Tibial nerve (tissue), 4 donors: ENCODE results near the gene NDFIP1. TPM values are rescaled to one million over a fixed set of nuclear protein-coding genes. Genes with fewer than 3 reads are reported as not detected.
"Not testable (repeated sequence)": the region's sequence is repeated elsewhere in the genome, so short reads cannot be mapped to it uniquely, and the experiment has no call there.

ENCODE experiments used
- DNase-seq, 2 donors: peaks; one replicate each; pipeline ENCODE4 v3.0.0-alpha.2; 2019; ENCODE audit warnings: low spot score in 2 of 2
- H3K27ac ChIP-seq, 4 donors: fragments of 200-600 bp; sonication (generic) in 3 of 4; one replicate each; pipeline ENCODE4 v1.5.1; 2017 to 2019; ENCODE audit warnings: mild to moderate bottlenecking in 1 of 4
- H3K27me3 ChIP-seq, 2 donors: fragments of 200-600 bp; sonication (generic) in 1 of 2; one replicate each; pipeline versions ENCODE4 v1.5.1 to v1.6.0; 2017 to 2019
- H3K36me3 ChIP-seq, 3 donors: fragments of 200-600 bp; sonication (generic); one replicate each; pipeline ENCODE4 v1.5.1; 2018 to 2019
- H3K4me1 ChIP-seq, 4 donors: fragments of 200-600 bp; sonication (generic) in 3 of 4; one replicate each; pipeline ENCODE4 v1.5.1; 2017 to 2019
- H3K4me3 ChIP-seq, 4 donors: fragments of 200-600 bp; sonication (generic) in 3 of 4; one replicate each; pipeline ENCODE4 v1.5.1; 2017 to 2019; ENCODE audit warnings: mild to moderate bottlenecking in 1 of 4, moderate library complexity in 1 of 4
- H3K9me3 ChIP-seq, 4 donors: fragments of 200-600 bp; sonication (generic) in 3 of 4; one replicate each; pipeline ENCODE4 v1.5.1; 2017 to 2019
- EP300 ChIP-seq, 2 donors: sonication (generic); formaldehyde crosslinking; IDR thresholded peaks; one replicate each; pipeline ENCODE4 v1.6.1; 2017; ENCODE audit warnings: antibody characterized with exemption in 2 of 2, mild to moderate bottlenecking in 1 of 2
- POLR2A ChIP-seq, 2 donors: fragments of 450-650 bp; IDR thresholded peaks; one replicate each; pipeline ENCODE4 v1.6.1; 2017; ENCODE audit warnings: antibody characterized with exemption in 2 of 2, mild to moderate bottlenecking in 2 of 2, moderate library complexity in 2 of 2
- WGBS, 2 donors: methylation state at CpG; one replicate each; pipeline ENCODE4 v1.1.5; 2018; 5-methylcytosine and 5-hydroxymethylcytosine counted together
- total RNA-seq, 4 donors: library from RNA; depleted of rRNA; stranded (reverse); fragments of >200 nt; gene quantifications; one replicate each; pipeline ENCODE4 v1.1.0, GENCODE V29; 2016
- TF ChIP-seq, protein P1 (sequence below), 5 experiments: fragments of 200-600 bp in 3 of 5; fragments of 450-650 bp in 2 of 5; sonication (generic) in 3 of 5; IDR thresholded peaks; one replicate each; pipeline ENCODE4 v1.5.1; 2016 to 2019; ENCODE audit warnings: antibody characterized with exemption in 5 of 5, mild to moderate bottlenecking in 3 of 5, moderate library complexity in 2 of 5

The NDFIP1 gene
- total RNA-seq, 4 donors from 2014 or later: 96.1 to 172 (median 107) TPM

DNA sequence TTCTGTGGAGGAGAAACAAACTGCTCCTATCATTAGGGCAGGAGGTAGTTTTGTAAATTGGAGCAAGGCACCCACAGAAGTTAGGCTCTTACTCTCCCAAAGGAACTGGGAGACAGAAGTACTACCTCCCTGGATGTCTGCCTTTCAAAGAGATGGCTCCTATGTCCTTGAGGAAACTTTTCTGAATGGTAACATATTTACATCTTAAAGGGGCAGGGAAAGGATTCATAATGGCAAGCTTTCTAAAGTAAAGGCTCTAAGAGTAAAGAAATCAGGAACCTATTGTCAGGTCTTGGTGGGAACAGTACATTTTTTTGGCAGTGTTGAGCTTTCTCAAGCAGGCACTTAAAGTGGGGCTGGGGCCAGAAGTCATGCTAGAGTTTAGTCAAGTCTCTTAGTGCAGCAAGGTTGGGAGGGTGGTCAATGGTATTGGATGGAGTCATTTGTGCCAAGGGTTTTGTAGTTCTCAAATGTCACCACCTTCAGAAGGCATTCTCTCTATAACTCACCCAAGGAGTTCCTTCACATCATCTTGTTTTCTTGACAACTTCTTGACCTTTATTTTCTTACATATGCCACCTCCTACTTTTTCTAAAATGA, 26.3 kb upstream of the NDFIP1 start:
- Histone ChIP-seq H3K27me3 (no peaks in the 10 kb centered on the region), H3K4me3 (no peak overlapping the region), H3K36me3 (no peaks in the 10 kb centered on the region), H3K9me3 (no peaks in the 10 kb centered on the region), H3K4me1 (no peaks in the 10 kb centered on the region), H3K27ac (no peak overlapping the region)
- DNase-seq: no peak
- TF ChIP-seq EP300 (IDR thresholded peaks at IDR 0.05): no peak
- no peak for TF ChIP-seq POLR2A (IDR thresholded peaks at IDR 0.05)
- TF ChIP-seq, protein P1, sequence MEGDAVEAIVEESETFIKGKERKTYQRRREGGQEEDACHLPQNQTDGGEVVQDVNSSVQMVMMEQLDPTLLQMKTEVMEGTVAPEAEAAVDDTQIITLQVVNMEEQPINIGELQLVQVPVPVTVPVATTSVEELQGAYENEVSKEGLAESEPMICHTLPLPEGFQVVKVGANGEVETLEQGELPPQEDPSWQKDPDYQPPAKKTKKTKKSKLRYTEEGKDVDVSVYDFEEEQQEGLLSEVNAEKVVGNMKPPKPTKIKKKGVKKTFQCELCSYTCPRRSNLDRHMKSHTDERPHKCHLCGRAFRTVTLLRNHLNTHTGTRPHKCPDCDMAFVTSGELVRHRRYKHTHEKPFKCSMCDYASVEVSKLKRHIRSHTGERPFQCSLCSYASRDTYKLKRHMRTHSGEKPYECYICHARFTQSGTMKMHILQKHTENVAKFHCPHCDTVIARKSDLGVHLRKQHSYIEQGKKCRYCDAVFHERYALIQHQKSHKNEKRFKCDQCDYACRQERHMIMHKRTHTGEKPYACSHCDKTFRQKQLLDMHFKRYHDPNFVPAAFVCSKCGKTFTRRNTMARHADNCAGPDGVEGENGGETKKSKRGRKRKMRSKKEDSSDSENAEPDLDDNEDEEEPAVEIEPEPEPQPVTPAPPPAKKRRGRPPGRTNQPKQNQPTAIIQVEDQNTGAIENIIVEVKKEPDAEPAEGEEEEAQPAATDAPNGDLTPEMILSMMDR (IDR thresholded peaks at IDR 0.05): no peak

DNA sequence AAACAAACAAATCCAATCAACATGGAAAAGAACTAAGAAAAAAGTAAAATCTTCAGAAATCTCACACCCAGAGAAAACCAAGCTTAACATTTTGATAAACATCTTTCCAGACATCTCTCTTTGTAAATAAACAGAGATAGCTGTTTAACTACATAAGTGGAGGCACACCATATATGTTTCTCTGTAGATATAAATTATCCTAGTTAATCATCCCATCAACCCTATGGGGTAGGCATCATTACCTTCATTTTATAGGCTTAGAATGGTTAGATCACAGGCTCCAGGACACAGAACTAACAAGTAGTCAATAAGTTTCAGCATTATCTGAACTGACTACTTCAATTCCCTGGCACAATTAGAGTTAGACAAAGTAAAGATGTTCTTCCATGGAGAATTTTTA, 22.4 kb upstream of the NDFIP1 start:
- H3K27ac ChIP-seq: no peak overlapping the region
- no peaks in the 10 kb centered on the region for H3K27me3 ChIP-seq
- H3K36me3 ChIP-seq: no peaks in the 10 kb centered on the region
- no peak for DNase-seq
- H3K4me1 ChIP-seq: no peaks in the 10 kb centered on the region
- H3K9me3 ChIP-seq: no peaks in the 10 kb centered on the region
- no peak overlapping the region for H3K4me3 ChIP-seq
- TF ChIP-seq POLR2A (IDR thresholded peaks at IDR 0.05) (no peak), EP300 (IDR thresholded peaks at IDR 0.05) (no peak)
- TF ChIP-seq, protein P1 (IDR thresholded peaks at IDR 0.05): no peak

DNA sequence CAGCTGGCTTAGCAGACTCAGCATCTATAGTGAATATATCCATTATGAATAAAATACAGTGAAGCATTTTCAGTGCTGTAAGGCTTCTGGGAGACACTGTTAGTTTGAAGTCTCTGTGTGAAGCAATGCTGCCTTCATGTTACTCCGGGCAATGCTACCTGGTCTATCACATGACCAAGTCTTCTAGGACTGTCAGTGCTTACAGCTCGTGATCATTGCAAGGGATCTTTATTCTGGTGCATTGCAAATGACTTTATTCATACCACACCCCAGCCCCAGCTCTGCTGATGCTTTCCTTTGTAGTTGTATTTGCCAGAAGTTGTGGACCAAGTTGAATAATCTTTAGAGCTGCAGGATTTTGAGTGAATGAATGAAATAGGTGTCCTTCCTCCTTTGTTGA, 21.9 kb upstream of the NDFIP1 start:
- Histone ChIP-seq H3K27me3 (no peaks in the 10 kb centered on the region), H3K4me3 (no peak overlapping the region), H3K4me1 (no peaks in the 10 kb centered on the region), H3K9me3 (no peaks in the 10 kb centered on the region), H3K36me3 (no peaks in the 10 kb centered on the region), H3K27ac (no peak overlapping the region)
- 46 to 50% methylated on average over 2 of the region's 2 CpGs for WGBS, 2 donors
- TF ChIP-seq, protein P1 (IDR thresholded peaks at IDR 0.05): no peak
- TF ChIP-seq POLR2A (IDR thresholded peaks at IDR 0.05) (no peak), EP300 (IDR thresholded peaks at IDR 0.05) (no peak)
- DNase-seq: no peak

DNA sequence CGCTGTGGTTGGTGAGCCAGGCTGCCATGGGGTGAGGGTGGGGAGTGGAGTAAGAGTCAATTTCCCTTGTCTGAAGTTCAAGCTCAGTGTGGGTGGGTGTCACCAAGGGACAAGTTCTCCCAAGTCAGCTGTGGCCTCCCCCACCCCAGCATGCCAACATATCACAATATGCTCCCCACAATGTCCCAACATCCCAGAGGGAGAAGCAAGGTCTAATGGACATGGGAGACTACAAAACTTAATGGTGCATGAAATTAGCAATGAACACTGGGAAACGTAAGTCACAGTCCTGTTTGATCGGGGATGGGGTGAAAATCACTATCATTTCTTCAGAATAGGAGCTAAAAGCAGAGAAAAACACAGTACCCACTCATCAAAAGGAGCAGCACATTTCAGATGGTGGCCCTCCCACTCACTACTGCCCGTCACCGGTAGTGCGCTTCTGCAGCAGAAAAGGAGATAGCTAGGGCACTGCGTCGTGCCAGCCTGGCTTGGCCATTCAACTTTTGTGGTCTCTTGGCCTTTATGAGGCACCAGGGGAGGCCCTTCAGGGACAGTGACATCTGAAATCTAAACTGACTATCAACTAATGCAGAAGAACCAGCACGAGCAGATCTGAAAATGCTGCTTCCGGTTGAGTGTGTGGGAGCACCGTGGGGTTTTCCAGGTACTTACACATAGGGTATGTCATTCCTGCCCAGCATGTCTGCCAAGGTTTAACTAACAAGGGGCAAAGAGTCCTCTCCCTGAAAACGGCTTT, 20.5 kb upstream of the NDFIP1 start:
- no peaks in the 10 kb centered on the region for H3K4me1 ChIP-seq
- TF ChIP-seq, protein P1 (IDR thresholded peaks at IDR 0.05): no peak
- TF ChIP-seq POLR2A (IDR thresholded peaks at IDR 0.05): no peak
- TF ChIP-seq EP300 (IDR thresholded peaks at IDR 0.05): no peak
- H3K4me3 ChIP-seq: no peak overlapping the region
- H3K27ac ChIP-seq: no peak overlapping the region
- no peaks in the 10 kb centered on the region for H3K9me3 ChIP-seq
- 89 to 91% methylated on average over 12 of the region's 12 CpGs for WGBS, 2 donors
- H3K27me3 ChIP-seq: no peaks in the 10 kb centered on the region
- no peak for DNase-seq
- no peaks in the 10 kb centered on the region for H3K36me3 ChIP-seq

DNA sequence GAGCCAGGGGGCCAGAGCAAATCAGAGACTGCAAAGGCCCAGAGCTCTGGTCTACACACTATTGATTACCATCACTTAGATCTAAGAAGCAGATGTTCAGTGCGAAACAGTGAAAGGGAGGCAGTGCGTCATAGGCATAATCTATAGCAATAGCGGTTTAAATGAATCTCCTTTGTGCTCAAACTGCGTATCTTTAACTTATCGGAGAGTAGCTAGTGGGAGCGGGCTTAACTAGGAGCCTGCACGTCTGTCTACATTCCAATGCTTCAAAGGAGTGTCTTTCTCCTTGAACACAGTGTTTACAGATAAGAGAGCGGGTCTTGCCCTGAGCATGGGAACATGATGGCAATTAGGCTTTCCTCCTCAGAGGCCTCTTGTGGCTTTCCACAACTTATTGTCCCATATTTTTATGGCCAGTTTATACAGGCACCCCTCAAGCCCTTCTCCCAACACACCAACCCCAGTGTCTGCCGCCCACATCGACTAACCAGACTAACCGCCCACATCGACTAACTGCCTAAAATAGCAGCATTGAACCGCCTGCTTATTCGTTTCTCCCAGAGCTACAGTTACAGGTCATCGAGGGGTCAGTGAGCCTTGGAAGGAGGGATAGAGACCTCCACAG, 19.6 kb upstream of the NDFIP1 start:
- DNase-seq, H3K9me3 ChIP-seq, H3K27ac ChIP-seq, H3K4me3 ChIP-seq, H3K36me3 ChIP-seq, H3K27me3 ChIP-seq, H3K4me1 ChIP-seq: not testable (repeated sequence)
- 50 to 56% methylated on average over 15 of the region's 15 CpGs for WGBS, 2 donors
